CD14-positive monocyte (primary cell): Measurements from ENCODE around the gene PABPC1L. TPM values are rescaled to one million over a fixed set of nuclear protein-coding genes. Genes with fewer than 3 reads are reported as not detected.

Source experiments
- DNase-seq, 3 donors: peaks; one replicate each; pipeline ENCODE4 v3.0.0-alpha.2; 2011 to 2022
- H2AFZ ChIP-seq: 2 replicates; pipeline ENCODE4 v1.6.0; 2012; ENCODE audit warnings: mild to moderate bottlenecking, low read depth, low read length, inconsistent platforms; ENCODE audit not compliant: insufficient read depth, poor library complexity, severe bottlenecking
- H3K27ac ChIP-seq, 2 donors: 1 replicate in 1 of 2; 2 replicates in 1 of 2; pipeline ENCODE4 v1.5.1; 2012 to 2013; ENCODE audit warnings: low read length in 2 of 2, control low read depth in 1 of 2, inconsistent platforms in 1 of 2, low read depth in 1 of 2, mild to moderate bottlenecking in 1 of 2
- H3K27me3 ChIP-seq, 2 donors: one replicate each; pipeline versions ENCODE4 v1.6.0 to v1.6.1; 2011 to 2013; ENCODE audit warnings: low read length in 2 of 2; ENCODE audit not compliant: control insufficient read depth in 2 of 2, insufficient read depth in 2 of 2
- H3K36me3 ChIP-seq, 2 donors: replicated peaks in 1 of 2; 1 replicate in 1 of 2; 2 replicates in 1 of 2; pipeline versions ENCODE4 v1.5.1 to v1.6.1; 2012 to 2013; ENCODE audit warnings: low read length in 2 of 2, control low read depth in 1 of 2, inconsistent platforms in 1 of 2, mild to moderate bottlenecking in 1 of 2; ENCODE audit not compliant: insufficient read depth in 2 of 2, control insufficient read depth in 1 of 2
- H3K4me1 ChIP-seq, 2 donors: 1 replicate in 1 of 2; 2 replicates in 1 of 2; pipeline versions ENCODE4 v1.5.1 to v1.6.1; 2012 to 2013; ENCODE audit warnings: low read length in 2 of 2, control low read depth in 1 of 2, inconsistent platforms in 1 of 2, mild to moderate bottlenecking in 1 of 2, moderate library complexity in 1 of 2; ENCODE audit not compliant: insufficient read depth in 2 of 2, control insufficient read depth in 1 of 2
- H3K4me2 ChIP-seq: replicated peaks from 2 replicates; pipeline ENCODE3; 2012; ENCODE audit warnings: low read length, moderate library complexity, mild to moderate bottlenecking; ENCODE audit not compliant: poor library complexity, severe bottlenecking; ENCODE audit errors: extremely low read depth
- H3K4me3 ChIP-seq, 3 experiments: fragments of 200-600 bp in 1 of 3; sonication (generic) in 1 of 3; replicated peaks in 1 of 3; 1 replicate in 2 of 3; 2 replicates in 1 of 3; pipeline ENCODE4 v1.5.1; 2011 to 2013; ENCODE audit warnings: low read length in 3 of 3, mild to moderate bottlenecking in 3 of 3, control low read depth in 2 of 3, low read depth in 2 of 3, inconsistent platforms in 1 of 3, moderate library complexity in 1 of 3
- H3K79me2 ChIP-seq: 2 replicates; pipeline ENCODE4 v1.6.0; 2012; ENCODE audit warnings: mild to moderate bottlenecking, control low read depth, inconsistent platforms, low read length, moderate library complexity; ENCODE audit not compliant: insufficient read depth
- H3K9ac ChIP-seq: 2 replicates; pipeline ENCODE4 v1.6.0; 2017; ENCODE audit warnings: low read length, mild to moderate bottlenecking; ENCODE audit not compliant: insufficient read depth, poor library complexity, severe bottlenecking
- H3K9me3 ChIP-seq, 2 donors: replicated peaks in 1 of 2; 1 replicate in 1 of 2; 2 replicates in 1 of 2; pipeline versions ENCODE4 v1.5.1 to v1.6.1; 2012 to 2013; ENCODE audit warnings: low read length in 2 of 2, control low read depth in 1 of 2; ENCODE audit not compliant: control insufficient read depth in 1 of 2, insufficient read depth in 1 of 2
- H4K20me1 ChIP-seq: 2 replicates; pipeline ENCODE4 v1.6.0; 2012; ENCODE audit warnings: mild to moderate bottlenecking, low read length, control low read depth, moderate library complexity; ENCODE audit not compliant: insufficient read depth
- H3K27ac Mint-ChIP-seq, 7 donors: one replicate each; pipeline ENCODE4 v1.8.0; 2020; ENCODE audit warnings: mild to moderate bottlenecking in 7 of 7, mixed read lengths in 7 of 7, moderate library complexity in 6 of 7, inconsistent platforms in 2 of 7
- H3K27me3 Mint-ChIP-seq, 3 donors: one replicate each; pipeline ENCODE4 v1.8.0; 2021 to 2022; ENCODE audit warnings: low read depth in 3 of 3, mild to moderate bottlenecking in 3 of 3, mixed read lengths in 3 of 3, moderate library complexity in 3 of 3, inconsistent platforms in 1 of 3
- H3K36me3 Mint-ChIP-seq, 2 donors: one replicate each; pipeline ENCODE4 v1.8.0; 2020; ENCODE audit warnings: mixed read lengths in 2 of 2, inconsistent platforms in 1 of 2, mild to moderate bottlenecking in 1 of 2
- H3K4me1 Mint-ChIP-seq: one replicate; pipeline ENCODE4 v1.8.0; 2020; ENCODE audit warnings: mild to moderate bottlenecking, mixed read lengths
- H3K4me3 Mint-ChIP-seq, 2 donors: one replicate each; pipeline ENCODE4 v1.8.0; 2020; ENCODE audit warnings: mild to moderate bottlenecking in 2 of 2, mixed read lengths in 2 of 2, moderate library complexity in 1 of 2
- H3K9me3 Mint-ChIP-seq, 7 donors: one replicate each; pipeline ENCODE4 v1.8.0; 2020 to 2022; ENCODE audit warnings: mixed read lengths in 7 of 7, mild to moderate bottlenecking in 6 of 7, moderate library complexity in 6 of 7, inconsistent platforms in 2 of 7
- WGBS: methylation state at CpG from one replicate; pipeline ENCODE4 v1.1.5; 2013; ENCODE audit warnings: missing lambda C conversion rate; ENCODE audit not compliant: insufficient coverage; 5-methylcytosine and 5-hydroxymethylcytosine counted together
- intact Hi-C, 2 donors: fragments of 100-400 bp; cut with micrococcal nuclease; formaldehyde crosslinking; loops; one replicate each; pipeline versions ENCODE4 v1.15.0 to v1.15.1; 2023
- polyA plus RNA-seq, 3 donors: library from polyadenylated mRNA; depleted of rRNA in 1 of 3; unstranded in 2 of 3; stranded (reverse) in 1 of 3; fragments of 300-500 nt in 2 of 3; fragments of >200 nt in 1 of 3; fragmentation: Illumina TruSeq in 2 of 3; gene quantifications; 1 replicate in 2 of 3; 2 replicates in 1 of 3; pipeline ENCODE4 v1.2.3, GENCODE V29; 2012 to 2021
- TF ChIP-seq, protein P1 (sequence below): fragments of 200-600 bp; IDR thresholded peaks from one replicate; pipeline ENCODE4 v1.8.0; 2022; ENCODE audit warnings: antibody characterized with exemption, mild to moderate bottlenecking

Gene PABPC1L
- polyA plus RNA-seq, 3 donors, result 0.21 to 69.1 TPM; not detected in 1

DNA sequence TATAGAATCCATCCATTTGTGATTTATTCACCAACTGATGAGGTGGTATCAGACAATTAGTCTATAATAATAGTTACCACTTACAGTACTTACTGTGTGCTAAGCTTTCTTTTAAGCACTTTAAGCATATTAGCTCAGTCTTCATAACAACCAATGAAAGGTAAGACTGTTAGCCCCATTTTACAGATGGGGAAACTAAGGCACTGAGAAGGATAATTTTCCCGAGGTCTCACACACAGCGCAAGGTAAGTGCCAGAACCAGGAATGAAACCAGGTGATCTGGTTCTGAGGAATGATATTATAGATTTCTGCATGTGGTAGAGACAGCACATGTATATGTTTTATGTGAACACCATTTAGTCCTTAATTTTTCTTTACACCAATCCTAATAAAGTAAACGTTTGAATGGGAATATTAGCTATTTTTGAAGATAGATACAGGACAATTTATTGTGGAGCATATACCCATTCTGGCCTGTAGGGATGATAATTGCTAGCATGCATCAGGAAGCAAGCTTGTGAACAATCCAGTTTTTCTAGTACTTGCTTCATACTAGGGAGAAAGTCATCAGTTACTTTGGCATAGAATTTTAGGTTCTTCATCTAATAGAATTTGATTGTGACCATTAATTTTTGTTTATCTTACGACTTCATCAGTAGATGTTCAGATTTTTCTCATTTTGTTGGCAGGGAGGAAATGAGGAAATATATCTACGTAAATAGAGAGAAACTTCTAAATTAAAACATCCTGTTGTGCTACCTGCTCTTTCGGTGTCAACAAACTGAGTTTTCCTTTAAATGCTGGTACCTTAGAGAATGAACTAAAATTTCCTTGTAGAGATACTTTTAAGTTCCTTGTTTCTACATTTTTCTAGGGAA lies 21.4 kb upstream of the PABPC1L start:
- TF ChIP-seq, protein P1, sequence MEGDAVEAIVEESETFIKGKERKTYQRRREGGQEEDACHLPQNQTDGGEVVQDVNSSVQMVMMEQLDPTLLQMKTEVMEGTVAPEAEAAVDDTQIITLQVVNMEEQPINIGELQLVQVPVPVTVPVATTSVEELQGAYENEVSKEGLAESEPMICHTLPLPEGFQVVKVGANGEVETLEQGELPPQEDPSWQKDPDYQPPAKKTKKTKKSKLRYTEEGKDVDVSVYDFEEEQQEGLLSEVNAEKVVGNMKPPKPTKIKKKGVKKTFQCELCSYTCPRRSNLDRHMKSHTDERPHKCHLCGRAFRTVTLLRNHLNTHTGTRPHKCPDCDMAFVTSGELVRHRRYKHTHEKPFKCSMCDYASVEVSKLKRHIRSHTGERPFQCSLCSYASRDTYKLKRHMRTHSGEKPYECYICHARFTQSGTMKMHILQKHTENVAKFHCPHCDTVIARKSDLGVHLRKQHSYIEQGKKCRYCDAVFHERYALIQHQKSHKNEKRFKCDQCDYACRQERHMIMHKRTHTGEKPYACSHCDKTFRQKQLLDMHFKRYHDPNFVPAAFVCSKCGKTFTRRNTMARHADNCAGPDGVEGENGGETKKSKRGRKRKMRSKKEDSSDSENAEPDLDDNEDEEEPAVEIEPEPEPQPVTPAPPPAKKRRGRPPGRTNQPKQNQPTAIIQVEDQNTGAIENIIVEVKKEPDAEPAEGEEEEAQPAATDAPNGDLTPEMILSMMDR, result peak; percentile 50
- Histone ChIP-seq H3K27me3 (no peaks in the 10 kb centered on the region), H3K9me3 (no peaks in the 10 kb centered on the region), H3K4me2 (peak overlapping the region; percentile 96), H4K20me1 (peaks cover 76% of the 10 kb centered on the region), H3K9ac (no peak overlapping the region), H3K27ac (peak overlapping the region in 1 of 2 donors; percentile 94), H3K79me2 (peaks cover 85% of the 10 kb centered on the region), H3K36me3 (peaks cover 4 to 37% of the 10 kb centered on the region in 2 donors), H3K4me1 (peaks cover 51 to 74% of the 10 kb centered on the region in 2 donors), H2AFZ (no peak overlapping the region), H3K4me3 (peak overlapping the region in 1 of 3 experiments; percentile 98)
- Mint-ChIP-seq H3K36me3 (peaks cover 6 to 16% of the 10 kb centered on the region in 2 donors), H3K27ac (peak overlapping the region in 6 of 7 donors; percentile 14 to 73 (median 64)), H3K9me3 (peaks cover 0 to 3% (median 0%) of the 10 kb centered on the region in 7 donors), H3K4me3 (peak overlapping the region; percentile 18 to 71), H3K4me1 (peaks cover 71% of the 10 kb centered on the region), H3K27me3 (no peaks in the 10 kb centered on the region)
- WGBS, result 100% methylated on average over 1 of the region's 6 CpGs
- peak in 1 of 3 donors; percentile 23 for DNase-seq
- intact Hi-C loops, result loop anchor here (5.0 to 10.0 kb wide), 2 partner anchors 79 to 684 kb away; partner anchors contain the start of gene STK4 (in 2 of the 2)

DNA sequence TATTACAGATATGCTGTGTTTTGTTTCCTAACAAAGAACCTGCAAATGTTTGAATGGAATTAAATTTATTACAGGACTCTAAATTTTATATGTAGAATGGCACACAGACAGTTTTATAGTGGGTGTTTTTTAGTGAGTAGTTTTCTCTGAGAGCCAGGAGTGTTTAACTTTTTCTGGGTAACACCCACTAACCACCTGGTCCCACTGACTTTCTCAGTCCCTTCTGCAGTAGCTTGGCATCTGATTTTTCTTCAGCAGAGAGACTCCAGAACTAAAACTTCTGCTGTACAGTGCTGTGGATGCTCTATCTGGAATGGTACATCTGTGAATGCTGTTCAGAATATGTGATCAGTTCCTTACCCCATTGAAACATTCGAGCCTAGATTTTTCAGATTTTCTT lies 18.0 kb upstream of the PABPC1L start:
- intact Hi-C loops, result no loop called here
- H3K27me3 ChIP-seq, result no peaks in the 10 kb centered on the region
- H3K27ac ChIP-seq, result peak overlapping the region in 1 of 2 donors; percentile 58
- no peak overlapping the region for H2AFZ ChIP-seq
- H3K9ac ChIP-seq, result no peak overlapping the region
- peaks cover 100% of the 10 kb centered on the region for H4K20me1 ChIP-seq
- no peak overlapping the region for H3K4me3 Mint-ChIP-seq
- peaks cover 4 to 40% of the 10 kb centered on the region in 2 donors for H3K36me3 ChIP-seq
- H3K9me3 Mint-ChIP-seq, result peaks cover 0 to 1% (median 0%) of the 10 kb centered on the region in 7 donors
- peaks cover 99% of the 10 kb centered on the region for H3K79me2 ChIP-seq
- H3K9me3 ChIP-seq, result no peaks in the 10 kb centered on the region
- DNase-seq, result no peak
- peak overlapping the region in 1 of 7 donors; percentile 42 for H3K27ac Mint-ChIP-seq
- peaks cover 85% of the 10 kb centered on the region for H3K4me1 Mint-ChIP-seq
- 100% methylated on average over 1 of the region's 1 CpG for WGBS
- TF ChIP-seq, protein P1, result no peak
- no peaks in the 10 kb centered on the region for H3K27me3 Mint-ChIP-seq
- H3K36me3 Mint-ChIP-seq, result peaks cover 8 to 23% of the 10 kb centered on the region in 2 donors
- no peak overlapping the region for H3K4me3 ChIP-seq
- H3K4me2 ChIP-seq, result no peak overlapping the region
- H3K4me1 ChIP-seq, result peaks cover 69 to 88% of the 10 kb centered on the region in 2 donors
